Posterior vena cava (tissue), 2 donors: ENCODE measurements around the gene FNDC3B. TPM values are rescaled to one million over a fixed set of nuclear protein-coding genes. Genes with fewer than 3 reads are reported as not detected.

Experiments used
- DNase-seq: peaks from one replicate; pipeline ENCODE4 v3.0.0-alpha.2; 2020; ENCODE audit warnings: low spot score
- intact Hi-C, 2 donors: fragments of 100-400 bp; cut with DNase I; formaldehyde crosslinking; loops; one replicate each; pipeline versions ENCODE4 v1.14.1 to v1.14.2; 2022 to 2023
- total RNA-seq, 2 donors: library from RNA; stranded (reverse); fragmentation: NEBNext Ultra II Directional; extraction: Animal tissue kit (Norgen Biotek cat#: 25700); gene quantifications; one replicate each; pipeline ENCODE4 v1.2.1, GENCODE V29; 2021
- donor health status: DM: yes; HTN: yes; CAD: no.
- donor health status: DM: yes; HTN: yes; CAD: no.

Gene FNDC3B
- total RNA-seq, 2 donors from 2014 or later = 142 to 167 TPM

DNA sequence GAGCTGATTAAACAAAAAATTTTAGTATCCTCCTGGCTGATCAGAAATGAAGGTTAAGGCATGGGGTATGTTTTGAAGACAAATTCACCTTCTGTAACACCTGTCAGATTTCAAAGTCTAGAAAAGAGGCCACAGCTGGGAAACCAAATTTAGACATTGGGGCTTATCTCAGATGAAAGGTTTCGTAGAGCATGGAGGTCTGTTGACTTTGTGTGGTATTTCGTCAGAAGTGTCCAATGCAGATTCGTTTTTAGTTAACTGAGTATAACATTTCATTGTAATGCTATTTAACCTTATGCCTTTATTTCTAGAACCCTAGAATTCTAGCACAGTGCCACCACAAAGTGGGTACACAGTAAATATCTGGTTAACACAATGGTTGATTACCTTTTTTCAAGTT lies 61.7 kb downstream of the FNDC3B start:
- DNase-seq = no peak
- intact Hi-C loops = no loop called here

DNA sequence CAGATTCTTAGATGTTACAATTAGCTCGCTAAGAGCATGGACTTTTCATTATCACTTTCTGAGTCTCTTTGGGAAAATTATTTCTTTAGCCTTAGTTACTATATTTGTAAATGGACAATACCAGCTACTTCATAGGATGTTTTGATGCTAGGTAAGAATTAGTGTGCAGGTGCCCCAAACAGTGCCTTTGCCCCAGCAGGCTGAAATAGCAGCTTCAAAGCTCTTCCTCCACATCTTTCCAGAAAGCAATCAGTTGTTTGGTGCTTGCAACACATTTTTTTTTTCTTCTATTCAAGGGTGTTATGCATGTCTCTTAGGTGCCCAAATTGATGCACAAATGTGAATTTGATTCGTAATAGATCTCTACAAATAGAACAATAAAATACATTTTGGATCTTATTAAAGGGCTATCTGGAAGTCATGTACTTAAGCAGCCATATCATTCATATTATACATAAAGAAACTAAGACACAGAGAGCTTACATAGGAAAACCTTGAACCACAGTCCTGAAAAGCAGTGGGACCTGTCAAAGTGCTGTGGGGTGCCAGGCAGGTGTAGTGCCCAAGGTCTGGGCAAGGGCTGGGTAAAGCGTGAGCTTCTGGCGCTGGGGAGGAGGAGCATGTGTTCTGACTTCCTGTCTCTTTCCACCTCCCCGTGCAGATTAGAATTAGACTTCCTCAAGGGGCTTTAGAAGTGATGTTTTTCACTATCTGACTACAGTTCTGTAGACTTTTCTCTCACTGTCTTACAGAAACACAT lies 62.9 kb downstream of the FNDC3B start:
- intact Hi-C loops = loop anchor here in 1 of 2 donors (2.0 kb wide), 1 partner anchor 22 kb away; no protein-coding TSS in a partner anchor
- DNase-seq = no peak

DNA sequence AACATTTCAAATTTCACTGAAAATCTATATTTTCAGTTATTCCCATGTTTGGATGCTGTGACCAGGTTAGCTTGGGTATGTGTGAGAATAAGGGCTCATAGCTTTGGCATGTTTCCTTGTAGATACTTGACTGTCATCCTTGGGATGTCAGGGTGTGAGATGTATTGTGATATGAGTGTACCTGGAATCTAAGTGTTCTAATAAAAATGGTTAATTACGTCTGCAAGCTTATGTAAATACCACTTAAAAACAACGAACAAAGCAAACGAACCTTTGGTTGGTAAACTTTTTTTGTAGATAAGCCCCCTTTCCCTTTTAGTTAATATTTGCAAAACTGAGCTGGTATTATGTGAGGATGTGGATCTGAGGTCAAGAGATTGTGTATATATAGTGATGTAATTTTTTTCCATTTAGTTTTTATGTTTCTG lies 63.5 kb downstream of the FNDC3B start:
- intact Hi-C loops = loop anchor here in 1 of 2 donors (2.0 kb wide), 1 partner anchor 22 kb away; no protein-coding TSS in a partner anchor
- no peak for DNase-seq

DNA sequence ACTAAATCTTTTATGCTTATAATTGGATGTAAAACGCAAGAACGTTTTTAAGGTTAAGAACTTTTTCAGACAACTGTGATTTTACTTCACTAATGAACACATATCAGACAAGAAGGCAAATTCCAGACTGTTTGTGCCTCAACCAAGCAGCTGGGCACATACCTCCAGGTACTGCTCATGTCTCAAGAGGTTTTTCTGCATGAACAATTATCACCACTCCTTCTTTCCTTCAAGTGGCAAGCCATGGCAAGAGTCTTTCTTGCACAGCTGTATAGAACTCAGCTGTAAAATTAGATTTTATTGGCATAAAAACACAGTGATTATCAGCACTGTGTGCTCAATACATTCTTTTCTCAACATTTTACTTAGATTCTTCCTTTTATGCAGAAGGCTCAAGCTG lies 64.3 kb downstream of the FNDC3B start:
- intact Hi-C loops = loop anchor here in 1 of 2 donors (2.0 kb wide), 1 partner anchor 21 kb away; no protein-coding TSS in a partner anchor

DNA sequence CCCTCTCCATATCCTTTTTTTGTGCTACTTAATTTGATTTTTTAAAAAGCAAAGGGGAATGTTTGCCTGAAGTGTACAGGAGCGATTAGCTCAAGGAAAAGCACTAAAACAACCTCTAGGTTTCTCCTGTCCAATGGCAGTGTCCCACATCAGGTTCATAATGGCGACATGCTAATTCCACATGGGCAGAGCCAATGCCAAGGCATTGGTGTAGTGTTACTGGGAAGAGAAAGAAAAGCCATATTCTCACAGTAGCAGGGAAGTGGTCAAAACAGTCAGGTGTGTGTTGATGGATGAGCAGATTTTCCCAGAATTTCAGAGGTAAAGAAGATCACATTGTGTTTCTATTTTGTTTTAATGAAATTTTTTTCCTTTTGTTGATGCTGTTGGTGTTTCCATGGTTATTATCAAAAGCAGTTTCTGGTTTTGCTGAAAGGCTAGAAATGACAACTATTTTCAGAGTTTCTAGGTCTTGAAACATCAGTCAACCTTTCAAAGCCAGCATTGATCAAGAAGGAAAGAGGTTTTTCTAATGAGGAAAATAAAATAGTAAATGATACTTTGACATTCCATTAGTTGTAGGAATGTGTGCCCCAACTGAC lies 65.2 kb downstream of the FNDC3B start:
- intact Hi-C loops = no loop called here
- DNase-seq = no peak

More for the DNA sequence above, 64.3 kb downstream of the FNDC3B start:
- no peak for DNase-seq

DNA sequence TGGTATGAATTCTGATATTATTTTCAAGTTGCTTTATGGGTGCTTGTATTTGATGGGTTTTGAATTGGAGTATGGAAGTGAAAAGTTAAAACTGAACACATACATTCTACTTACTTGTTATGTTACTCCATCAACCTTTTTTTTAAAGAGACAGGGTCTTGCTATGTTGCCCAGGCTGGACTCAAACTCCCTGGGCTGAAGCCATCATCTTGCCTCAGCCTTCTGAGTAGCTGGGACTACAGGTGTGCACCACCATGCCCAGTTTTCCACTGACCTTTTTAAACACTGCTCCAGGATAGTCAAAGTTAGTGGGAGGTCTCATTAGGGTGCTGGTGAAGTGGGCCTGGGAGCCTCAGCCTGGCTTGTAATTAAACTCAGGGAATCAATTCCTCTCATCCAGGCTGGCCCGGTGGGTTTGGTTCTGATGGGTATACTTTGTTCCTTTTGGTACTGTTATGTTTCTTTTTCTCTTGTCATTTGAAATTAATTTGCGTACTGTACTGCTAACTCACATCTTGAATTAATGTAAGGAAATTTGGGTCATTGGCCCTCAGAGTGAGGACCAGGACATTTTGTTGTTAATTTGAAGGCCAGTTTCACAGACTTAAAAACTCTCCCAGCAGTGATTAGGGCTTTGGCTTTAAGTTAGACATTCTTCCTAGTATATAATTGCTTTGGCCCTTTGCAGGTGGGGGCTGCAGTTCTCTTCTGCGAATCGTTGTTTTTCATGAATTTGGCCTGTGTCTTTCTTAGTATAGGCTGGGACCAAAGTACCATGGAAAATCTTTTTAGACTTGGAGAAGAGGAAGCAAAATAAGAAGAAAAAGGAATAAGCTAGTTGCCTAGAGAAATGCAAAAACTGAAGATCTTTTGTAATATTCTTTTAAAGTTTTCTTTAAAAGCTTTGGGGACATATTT lies 66.9 kb downstream of the FNDC3B start:
- intact Hi-C loops = no loop called here
- no peak for DNase-seq

DNA sequence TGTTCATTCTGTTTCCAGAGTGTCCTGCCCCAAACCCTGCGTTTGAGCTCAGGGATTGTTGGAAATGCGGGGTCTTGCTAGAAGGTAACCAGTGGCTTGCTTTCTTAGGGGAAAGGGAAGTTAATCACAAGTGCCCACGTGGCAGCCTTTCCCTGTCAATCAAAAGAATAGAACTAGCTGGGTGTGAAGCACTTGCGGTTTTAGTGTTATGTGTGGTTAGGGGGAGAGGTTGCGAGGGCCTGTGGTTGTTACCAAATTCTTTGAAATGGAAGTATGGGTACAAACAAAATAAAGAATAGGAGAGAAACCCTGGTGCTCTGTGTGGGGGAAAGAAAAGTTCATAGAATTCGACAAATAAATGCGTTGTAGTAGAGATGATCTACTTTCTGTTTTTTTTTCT lies 67.6 kb downstream of the FNDC3B start:
- intact Hi-C loops = no loop called here
- DNase-seq = no peak

DNA sequence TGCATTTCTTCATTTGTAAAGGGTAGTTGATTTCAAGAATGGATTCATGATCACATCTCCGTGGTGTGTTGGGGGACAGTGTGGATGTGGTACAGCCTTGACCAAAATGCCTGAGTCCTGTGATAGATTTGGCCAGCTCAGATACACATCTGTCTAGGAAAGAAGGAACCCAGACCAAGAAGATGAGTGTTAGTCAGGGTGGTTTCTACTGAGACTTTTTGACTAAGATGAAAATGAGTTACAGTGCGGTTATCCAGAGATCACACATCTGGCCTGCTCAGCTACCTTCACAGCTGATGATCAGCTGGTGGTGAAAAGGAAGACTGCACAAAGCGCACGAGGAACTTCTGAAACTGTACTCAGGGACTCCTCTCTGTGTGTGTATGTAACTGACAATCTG lies 68.0 kb downstream of the FNDC3B start:
- DNase-seq = no peak
- intact Hi-C loops = no loop called here

DNA sequence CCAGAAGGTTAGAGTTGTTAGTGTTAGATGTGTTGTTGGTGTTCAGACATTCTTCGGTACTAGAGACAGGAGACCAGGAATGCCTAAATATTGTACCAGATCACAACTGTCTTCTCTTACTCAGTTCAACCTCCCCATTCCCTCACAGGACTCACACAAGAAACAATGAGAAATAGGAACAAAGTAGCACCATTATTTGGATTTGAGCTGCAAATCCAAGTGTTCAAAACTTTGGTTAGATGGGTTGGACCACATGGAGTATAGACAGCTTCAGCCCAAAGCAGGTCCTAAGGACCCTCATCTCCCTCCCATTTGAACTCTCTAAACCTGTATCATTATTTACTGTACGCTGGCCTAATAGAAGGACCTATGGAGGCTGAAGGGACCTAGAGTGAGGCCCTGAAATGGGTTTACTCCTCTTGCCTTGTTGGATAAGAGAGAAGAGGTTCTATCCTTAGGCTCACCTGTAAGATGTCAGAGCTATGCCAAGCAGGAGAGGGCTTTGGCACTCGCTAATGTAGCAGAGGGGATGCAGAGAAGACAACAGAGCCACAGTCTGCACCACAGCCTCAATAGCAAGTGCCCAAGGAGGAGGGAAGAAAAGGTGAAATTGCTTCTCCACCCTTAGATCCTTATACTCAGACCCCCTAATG lies 70.9 kb downstream of the FNDC3B start:
- DNase-seq = no peak
- intact Hi-C loops = no loop called here

DNA sequence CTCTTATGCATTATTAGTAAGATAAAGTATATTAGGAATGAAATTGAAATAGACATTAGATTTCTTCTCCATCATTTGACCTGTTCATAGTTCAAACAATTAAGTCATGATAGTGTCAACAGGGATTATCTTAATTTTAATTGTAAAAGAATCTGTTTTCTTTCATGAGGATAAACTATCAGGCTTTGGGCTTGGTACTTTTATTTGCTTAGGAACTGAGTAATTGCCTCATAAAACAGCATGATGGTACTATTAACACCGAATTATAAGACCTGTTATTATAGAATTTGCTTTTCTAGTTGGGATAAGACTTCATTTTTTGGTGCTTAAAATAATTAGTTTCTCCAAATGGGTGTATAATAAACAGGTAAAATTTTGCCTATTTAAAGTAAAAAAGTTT lies 71.8 kb downstream of the FNDC3B start:
- intact Hi-C loops = no loop called here
- DNase-seq = no peak

DNA sequence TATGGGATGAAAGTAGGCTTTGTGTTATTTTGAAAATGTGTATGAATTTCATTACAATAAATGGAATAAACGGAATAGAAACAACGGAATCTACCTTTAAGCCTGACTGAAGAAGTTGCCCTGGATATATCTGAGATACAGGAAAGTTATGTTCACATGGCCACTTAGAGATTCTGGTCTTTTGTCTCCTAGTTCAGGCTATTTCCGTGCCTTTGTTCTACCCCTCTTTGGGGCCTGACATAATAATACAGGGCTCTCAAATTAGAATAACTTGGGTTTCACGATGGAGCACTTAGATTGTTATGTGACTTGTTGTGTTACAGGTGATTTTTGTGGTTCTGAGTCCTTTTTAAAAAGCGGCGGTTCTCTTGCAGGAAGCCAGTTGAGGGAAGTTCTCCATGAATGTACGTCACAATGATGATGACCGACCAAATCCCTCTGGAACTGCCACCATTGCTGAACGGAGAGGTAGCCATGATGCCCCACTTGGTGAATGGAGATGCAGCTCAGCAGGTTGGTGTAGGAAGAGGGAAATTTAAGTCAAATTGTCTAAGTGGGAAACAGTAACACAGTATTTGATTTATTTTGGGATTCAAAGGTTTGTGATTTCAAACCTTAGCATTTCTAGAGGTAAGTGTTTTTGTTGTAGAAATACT lies 72.8 kb downstream of the FNDC3B start:
- intact Hi-C loops = no loop called here
- DNase-seq = no peak

DNA sequence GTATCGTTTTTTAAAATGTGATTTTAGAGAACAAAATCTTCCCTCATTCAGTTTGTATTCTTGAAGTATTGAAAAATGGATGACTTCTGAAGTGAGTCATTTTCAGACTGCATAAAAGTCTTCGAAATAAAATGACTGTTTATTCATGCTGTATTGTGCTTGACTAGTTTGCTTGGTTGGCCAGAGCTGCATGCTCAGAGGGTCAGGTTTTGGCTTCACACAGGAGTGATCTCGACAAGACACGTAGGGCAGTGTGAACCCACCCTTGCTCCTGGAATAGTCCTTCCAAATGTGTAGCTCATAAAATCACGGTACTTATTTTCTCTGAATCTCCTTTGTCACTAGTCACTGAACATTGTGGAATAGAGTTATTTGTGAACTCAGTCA lies 73.3 kb downstream of the FNDC3B start:
- intact Hi-C loops = no loop called here
- DNase-seq = no peak

DNA sequence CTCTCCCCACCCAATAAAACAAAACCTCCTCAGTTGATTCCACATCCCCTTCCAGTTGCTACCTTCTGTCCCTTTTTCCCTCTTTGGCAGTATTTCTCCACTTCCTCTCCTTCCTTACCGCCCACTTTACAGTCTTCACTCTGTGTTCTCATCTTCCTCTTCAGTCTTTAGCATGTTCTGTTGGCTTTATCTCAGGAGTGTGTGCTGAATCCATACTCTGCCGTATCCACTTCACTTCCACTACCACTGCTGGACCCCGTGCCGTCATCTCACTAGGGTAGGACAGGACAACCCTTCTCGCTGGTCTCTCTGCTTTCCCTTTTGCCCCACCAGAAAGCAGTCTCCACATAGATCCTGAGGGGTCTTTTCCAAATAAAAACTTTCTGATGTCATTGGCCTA lies 74.3 kb downstream of the FNDC3B start:
- intact Hi-C loops = no loop called here
- no peak for DNase-seq

DNA sequence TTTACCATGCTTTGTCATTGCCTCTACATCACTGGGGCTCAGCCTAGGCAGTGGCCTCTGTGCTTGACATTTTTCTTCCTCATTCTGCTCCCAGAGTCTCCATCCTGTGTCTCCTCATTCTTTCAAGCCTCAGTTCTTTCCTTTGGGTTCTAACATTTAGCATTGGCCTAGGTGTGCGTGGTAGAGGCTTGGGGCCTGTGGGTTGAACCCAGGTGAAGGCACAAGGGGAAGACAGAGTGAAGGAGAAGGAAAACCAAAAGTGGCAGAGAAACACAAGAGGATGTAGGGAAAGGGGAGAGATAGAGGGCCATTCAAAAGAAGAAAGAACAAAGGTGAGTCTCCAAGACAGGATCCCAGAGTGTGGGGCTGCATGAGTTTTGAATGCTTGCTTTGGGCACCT lies 75.7 kb downstream of the FNDC3B start:
- no peak for DNase-seq
- intact Hi-C loops = no loop called here

DNA sequence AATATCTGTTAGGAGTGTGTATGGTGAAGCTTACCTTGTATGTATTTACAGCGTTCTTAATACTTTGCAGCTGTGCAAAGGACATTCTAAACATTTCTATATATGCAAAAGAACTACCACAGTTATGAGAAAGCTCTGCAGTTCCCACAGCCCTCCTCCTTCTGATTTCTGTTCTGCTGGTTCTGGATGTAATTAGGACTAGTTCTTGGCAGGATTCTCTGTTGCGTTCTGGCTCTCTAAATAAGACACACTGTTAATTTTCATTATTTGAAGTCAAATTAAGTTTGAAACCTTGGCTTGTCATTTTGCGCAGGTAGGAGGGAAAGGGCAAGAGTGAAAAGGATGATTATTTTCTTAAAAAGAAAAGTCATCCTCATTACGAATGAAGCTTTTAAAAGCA lies 76.4 kb downstream of the FNDC3B start:
- no peak for DNase-seq
- intact Hi-C loops = no loop called here

DNA sequence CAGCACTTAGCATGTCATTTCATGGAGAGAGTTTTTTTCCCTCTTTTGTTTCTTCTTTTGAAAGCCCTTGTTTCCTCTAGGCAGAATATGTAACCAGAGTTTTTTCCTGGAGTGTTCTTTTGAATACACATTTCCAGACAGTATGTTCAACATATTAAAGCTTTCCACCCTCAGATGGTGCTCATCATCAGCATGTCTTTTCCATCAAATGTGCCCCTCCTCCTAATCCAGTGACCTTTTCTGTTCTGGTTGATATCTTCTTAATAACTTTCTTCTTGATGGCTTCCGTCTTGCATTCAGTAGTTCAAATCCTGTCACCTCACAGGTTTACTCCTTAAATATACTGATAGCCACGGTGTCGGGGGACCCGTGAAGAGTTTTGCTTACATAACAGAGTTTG lies 78.6 kb downstream of the FNDC3B start:
- no peak for DNase-seq
- intact Hi-C loops = no loop called here

DNA sequence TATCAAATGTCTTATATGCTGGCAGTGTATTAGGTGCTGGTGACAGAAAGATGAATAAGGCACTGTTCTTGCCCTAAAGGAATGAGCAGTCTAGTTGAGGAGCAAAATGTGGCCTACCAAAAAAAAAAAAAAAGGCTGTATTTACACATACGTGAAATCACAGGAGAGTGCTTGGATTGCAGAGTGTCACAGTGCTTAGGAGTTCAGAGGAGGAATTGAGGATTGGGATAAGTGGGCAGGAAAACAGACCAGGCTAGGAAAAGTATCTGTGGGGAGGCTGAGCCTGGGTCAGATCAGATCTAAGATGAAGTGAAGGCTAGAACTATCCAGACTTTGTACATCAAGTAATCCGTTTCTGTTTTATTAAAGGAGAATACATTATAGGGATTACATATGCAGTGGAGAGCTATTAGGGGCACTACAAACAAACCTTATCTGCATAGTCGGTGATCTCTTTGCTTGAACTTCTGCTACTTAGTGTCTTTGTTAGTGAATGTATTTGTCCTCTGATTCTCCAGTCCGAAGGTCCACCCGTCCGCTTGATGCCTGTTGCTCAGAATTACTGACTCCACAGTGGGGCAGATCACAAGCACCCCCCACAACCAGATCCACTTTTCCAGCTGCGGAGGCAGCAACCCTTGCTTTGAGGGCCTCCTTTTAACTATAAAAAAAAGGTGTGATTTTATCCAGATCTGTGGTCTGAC lies 80.0 kb downstream of the FNDC3B start:
- DNase-seq = no peak
- intact Hi-C loops = no loop called here

DNA sequence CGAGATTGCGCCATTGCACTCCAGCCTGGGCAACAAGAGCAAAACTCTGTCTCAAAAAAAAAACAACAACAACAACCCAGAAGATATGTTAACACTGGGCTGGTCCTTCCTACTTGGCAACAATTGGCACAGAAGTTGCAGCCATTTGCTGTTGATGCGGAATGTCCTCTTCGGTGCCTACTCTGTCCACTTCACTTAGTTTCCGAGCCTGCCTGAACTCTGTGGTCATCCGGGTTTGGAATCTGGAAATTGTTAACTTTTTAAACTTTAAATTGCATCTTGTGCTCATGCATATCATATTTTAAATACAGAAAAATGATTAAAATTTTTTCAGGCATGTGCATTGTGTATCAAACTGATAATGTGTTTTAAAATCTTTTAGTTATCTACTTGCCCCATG lies 81.5 kb downstream of the FNDC3B start:
- intact Hi-C loops = no loop called here
- DNase-seq = no peak
